ENCODE measurements around the gene HSF5. TPM values are rescaled to one million over a fixed set of nuclear protein-coding genes. Genes with fewer than 3 reads are reported as not detected.

HSF5 gene
- total and polyA plus RNA-seq, 2 of the 13 experiments (the other 11 are each of a cell fraction or from before 2014, with no cell fraction given) = not detected

- TF ChIP-seq, protein P1, sequence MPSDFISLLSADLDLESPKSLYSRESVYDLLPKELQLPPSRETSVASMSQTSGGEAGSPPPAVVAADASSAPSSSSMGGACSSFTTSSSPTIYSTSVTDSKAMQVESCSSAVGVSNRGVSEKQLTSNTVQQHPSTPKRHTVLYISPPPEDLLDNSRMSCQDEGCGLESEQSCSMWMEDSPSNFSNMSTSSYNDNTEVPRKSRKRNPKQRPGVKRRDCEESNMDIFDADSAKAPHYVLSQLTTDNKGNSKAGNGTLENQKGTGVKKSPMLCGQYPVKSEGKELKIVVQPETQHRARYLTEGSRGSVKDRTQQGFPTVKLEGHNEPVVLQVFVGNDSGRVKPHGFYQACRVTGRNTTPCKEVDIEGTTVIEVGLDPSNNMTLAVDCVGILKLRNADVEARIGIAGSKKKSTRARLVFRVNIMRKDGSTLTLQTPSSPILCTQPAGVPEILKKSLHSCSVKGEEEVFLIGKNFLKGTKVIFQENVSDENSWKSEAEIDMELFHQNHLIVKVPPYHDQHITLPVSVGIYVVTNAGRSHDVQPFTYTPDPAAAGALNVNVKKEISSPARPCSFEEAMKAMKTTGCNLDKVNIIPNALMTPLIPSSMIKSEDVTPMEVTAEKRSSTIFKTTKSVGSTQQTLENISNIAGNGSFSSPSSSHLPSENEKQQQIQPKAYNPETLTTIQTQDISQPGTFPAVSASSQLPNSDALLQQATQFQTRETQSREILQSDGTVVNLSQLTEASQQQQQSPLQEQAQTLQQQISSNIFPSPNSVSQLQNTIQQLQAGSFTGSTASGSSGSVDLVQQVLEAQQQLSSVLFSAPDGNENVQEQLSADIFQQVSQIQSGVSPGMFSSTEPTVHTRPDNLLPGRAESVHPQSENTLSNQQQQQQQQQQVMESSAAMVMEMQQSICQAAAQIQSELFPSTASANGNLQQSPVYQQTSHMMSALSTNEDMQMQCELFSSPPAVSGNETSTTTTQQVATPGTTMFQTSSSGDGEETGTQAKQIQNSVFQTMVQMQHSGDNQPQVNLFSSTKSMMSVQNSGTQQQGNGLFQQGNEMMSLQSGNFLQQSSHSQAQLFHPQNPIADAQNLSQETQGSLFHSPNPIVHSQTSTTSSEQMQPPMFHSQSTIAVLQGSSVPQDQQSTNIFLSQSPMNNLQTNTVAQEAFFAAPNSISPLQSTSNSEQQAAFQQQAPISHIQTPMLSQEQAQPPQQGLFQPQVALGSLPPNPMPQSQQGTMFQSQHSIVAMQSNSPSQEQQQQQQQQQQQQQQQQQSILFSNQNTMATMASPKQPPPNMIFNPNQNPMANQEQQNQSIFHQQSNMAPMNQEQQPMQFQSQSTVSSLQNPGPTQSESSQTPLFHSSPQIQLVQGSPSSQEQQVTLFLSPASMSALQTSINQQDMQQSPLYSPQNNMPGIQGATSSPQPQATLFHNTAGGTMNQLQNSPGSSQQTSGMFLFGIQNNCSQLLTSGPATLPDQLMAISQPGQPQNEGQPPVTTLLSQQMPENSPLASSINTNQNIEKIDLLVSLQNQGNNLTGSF (CRISPR knock-in tag; IDR thresholded peaks at IDR 0.05) = peak; percentile 26; the same call in 1 of the 2 replicates
- TF ChIP-seq, protein P2, sequence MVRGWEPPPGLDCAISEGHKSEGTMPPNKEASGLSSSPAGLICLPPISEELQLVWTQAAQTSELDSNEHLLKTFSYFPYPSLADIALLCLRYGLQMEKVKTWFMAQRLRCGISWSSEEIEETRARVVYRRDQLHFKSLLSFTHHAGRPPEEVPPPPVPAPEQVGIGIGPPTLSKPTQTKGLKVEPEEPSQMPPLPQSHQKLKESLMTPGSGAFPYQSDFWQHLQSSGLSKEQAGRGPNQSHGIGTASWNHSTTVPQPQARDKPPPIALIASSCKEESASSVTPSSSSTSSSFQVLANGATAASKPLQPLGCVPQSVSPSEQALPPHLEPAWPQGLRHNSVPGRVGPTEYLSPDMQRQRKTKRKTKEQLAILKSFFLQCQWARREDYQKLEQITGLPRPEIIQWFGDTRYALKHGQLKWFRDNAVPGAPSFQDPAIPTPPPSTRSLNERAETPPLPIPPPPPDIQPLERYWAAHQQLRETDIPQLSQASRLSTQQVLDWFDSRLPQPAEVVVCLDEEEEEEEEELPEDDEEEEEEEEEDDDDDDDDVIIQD (CRISPR knock-in tag; IDR thresholded peaks at IDR 0.05; ENCODE audit: low read depth) = peak; percentile 90
- TF ChIP-seq FOXJ3 (CRISPR knock-in tag; IDR thresholded peaks at IDR 0.05; ENCODE audit: borderline replicate concordance) (peak; percentile 94; the same call in 1 of the 2 replicates), ZNF761 (CRISPR knock-in tag; conservative IDR thresholded peaks at IDR 0.05) (0 out of 2 replicates have a peak, but pooled peaks have one; percentile 53), MED13 (CRISPR knock-in tag; IDR thresholded peaks at IDR 0.05) (peak; percentile 92), ZNF749 (CRISPR knock-in tag; IDR thresholded peaks at IDR 0.05; ENCODE audit: borderline replicate concordance) (peak; percentile 66; the same call in 1 of the 2 replicates), JUN (CRISPR knock-in tag; IDR thresholded peaks at IDR 0.05) (no peak), ZNF24 (IDR thresholded peaks at IDR 0.05) (no peak), MTERF4 (CRISPR knock-in tag; IDR thresholded peaks at IDR 0.05) (peak; percentile 86), ZNF552 (CRISPR knock-in tag; IDR thresholded peaks at IDR 0.05; ENCODE audit: borderline replicate concordance) (no peak; the same call in 1 of the 2 replicates)
- TF ChIP-seq, protein P3, sequence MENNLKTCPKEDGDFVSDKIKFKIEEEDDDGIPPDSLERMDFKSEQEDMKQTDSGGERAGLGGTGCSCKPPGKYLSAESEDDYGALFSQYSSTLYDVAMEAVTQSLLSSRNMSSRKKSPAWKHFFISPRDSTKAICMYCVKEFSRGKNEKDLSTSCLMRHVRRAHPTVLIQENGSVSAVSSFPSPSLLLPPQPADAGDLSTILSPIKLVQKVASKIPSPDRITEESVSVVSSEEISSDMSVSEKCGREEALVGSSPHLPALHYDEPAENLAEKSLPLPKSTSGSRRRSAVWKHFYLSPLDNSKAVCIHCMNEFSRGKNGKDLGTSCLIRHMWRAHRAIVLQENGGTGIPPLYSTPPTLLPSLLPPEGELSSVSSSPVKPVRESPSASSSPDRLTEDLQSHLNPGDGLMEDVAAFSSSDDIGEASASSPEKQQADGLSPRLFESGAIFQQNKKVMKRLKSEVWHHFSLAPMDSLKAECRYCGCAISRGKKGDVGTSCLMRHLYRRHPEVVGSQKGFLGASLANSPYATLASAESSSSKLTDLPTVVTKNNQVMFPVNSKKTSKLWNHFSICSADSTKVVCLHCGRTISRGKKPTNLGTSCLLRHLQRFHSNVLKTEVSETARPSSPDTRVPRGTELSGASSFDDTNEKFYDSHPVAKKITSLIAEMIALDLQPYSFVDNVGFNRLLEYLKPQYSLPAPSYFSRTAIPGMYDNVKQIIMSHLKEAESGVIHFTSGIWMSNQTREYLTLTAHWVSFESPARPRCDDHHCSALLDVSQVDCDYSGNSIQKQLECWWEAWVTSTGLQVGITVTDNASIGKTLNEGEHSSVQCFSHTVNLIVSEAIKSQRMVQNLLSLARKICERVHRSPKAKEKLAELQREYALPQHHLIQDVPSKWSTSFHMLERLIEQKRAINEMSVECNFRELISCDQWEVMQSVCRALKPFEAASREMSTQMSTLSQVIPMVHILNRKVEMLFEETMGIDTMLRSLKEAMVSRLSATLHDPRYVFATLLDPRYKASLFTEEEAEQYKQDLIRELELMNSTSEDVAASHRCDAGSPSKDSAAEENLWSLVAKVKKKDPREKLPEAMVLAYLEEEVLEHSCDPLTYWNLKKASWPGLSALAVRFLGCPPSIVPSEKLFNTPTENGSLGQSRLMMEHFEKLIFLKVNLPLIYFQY (CRISPR knock-in tag; IDR thresholded peaks at IDR 0.05; ENCODE audit: borderline replicate concordance) = peak; percentile 86
- TF ChIP-seq, protein P4, sequence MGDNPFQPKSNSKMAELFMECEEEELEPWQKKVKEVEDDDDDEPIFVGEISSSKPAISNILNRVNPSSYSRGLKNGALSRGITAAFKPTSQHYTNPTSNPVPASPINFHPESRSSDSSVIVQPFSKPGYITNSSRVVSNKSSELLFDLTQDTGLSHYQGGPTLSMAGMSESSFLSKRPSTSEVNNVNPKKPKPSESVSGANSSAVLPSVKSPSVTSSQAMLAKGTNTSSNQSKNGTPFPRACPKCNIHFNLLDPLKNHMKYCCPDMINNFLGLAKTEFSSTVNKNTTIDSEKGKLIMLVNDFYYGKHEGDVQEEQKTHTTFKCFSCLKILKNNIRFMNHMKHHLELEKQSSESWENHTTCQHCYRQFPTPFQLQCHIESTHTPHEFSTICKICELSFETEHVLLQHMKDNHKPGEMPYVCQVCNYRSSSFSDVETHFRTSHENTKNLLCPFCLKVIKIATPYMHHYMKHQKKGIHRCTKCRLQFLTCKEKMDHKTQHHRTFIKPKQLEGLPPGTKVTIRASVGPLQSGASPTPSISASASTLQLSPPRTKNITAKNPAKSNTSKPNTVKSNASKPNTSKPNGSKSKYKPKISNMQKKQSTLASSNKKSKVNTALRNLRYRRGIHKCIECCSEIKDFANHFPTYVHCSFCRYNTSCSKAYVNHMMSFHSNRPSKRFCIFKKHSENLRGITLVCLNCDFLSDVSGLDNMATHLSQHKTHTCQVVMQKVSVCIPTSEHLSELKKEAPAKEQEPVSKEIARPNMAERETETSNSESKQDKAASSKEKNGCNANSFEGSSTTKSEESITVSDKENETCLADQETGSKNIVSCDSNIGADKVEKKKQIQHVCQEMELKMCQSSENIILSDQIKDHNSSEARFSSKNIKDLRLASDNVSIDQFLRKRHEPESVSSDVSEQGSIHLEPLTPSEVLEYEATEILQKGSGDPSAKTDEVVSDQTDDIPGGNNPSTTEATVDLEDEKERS (CRISPR knock-in tag; IDR thresholded peaks at IDR 0.05) = peak; percentile 85; the same call in 1 of the 2 replicates
Observed at GRCh38 chr17:58381124-58382035, 106.8 kb downstream of the HSF5 start (continued).

Data from HepG2 (cell line).